ENCODE data around the gene DNAH12.

DNA sequence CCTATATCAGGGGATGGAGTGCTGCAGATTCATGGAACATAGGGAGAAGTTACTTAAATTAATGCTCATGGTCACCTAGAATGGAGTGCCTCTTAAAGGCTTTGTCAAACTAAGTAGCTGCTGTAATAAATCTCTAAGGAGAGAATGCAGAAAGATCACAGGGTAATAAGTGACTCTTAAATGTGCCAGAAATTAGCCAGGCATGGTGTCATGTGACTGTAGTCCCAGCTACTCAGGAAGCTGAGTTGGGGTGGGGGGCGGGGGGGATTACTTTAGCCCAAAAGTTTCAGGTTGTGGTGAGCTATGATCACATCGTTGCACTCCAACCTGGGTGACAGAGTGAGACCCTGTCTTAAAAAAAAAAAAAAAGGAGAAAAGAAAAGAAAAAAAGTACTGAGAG, 160.7 kb downstream of the DNAH12 start:
- TF ChIP-seq, protein P1, sequence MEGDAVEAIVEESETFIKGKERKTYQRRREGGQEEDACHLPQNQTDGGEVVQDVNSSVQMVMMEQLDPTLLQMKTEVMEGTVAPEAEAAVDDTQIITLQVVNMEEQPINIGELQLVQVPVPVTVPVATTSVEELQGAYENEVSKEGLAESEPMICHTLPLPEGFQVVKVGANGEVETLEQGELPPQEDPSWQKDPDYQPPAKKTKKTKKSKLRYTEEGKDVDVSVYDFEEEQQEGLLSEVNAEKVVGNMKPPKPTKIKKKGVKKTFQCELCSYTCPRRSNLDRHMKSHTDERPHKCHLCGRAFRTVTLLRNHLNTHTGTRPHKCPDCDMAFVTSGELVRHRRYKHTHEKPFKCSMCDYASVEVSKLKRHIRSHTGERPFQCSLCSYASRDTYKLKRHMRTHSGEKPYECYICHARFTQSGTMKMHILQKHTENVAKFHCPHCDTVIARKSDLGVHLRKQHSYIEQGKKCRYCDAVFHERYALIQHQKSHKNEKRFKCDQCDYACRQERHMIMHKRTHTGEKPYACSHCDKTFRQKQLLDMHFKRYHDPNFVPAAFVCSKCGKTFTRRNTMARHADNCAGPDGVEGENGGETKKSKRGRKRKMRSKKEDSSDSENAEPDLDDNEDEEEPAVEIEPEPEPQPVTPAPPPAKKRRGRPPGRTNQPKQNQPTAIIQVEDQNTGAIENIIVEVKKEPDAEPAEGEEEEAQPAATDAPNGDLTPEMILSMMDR (IDR thresholded peaks at IDR 0.05; ENCODE audit: extremely low read depth in 1 of 2, insufficient read depth in 1 of 2, low read depth in 1 of 2, low read length in 2 of 2) = no peak
- no peak for TF ChIP-seq EZH2 (IDR thresholded peaks at IDR 0.05; ENCODE audit: borderline replicate concordance, low read depth, low read length, severe bottlenecking)
- TF ChIP-seq, protein P2, sequence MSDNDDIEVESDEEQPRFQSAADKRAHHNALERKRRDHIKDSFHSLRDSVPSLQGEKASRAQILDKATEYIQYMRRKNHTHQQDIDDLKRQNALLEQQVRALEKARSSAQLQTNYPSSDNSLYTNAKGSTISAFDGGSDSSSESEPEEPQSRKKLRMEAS (IDR thresholded peaks at IDR 0.05; ENCODE audit: insufficient read depth, insufficient read length) = no peak
- no peak for TF ChIP-seq JUN (IDR thresholded peaks at IDR 0.05; ENCODE audit: borderline replicate concordance, insufficient read depth, insufficient read length, low read depth)
- TF ChIP-seq POLR2A (IDR thresholded peaks at IDR 0.05; ENCODE audit: low read depth, low read length) = no peak
- no peak for TF ChIP-seq POLR2AphosphoS5 (IDR thresholded peaks at IDR 0.05; ENCODE audit: insufficient read depth, low read depth, low read length)
- no peak for TF ChIP-seq MYC (IDR thresholded peaks at IDR 0.05; ENCODE audit: low read depth, low read length)
- TF ChIP-seq FOS (IDR thresholded peaks at IDR 0.05; ENCODE audit: borderline replicate concordance, insufficient read depth, low read length) = no peak
